Left ventricle myocardium inferior (tissue), 1 donor: ENCODE measurements around the gene ATAD2B. TPM values are rescaled to one million over a fixed set of nuclear protein-coding genes. Genes with fewer than 3 reads are reported as not detected.

Experiments used
- DNase-seq: peaks from one replicate; pipeline ENCODE4 v3.0.0-alpha.2; 2020
- H3K27ac ChIP-seq: fragments of 200-600 bp; replicated peaks from 2 replicates; pipeline ENCODE4 v1.8.0; 2021
- H3K27me3 ChIP-seq: fragments of 200-600 bp; 2 replicates; pipeline ENCODE4 v1.8.0; 2021; ENCODE audit warnings: low read depth
- H3K36me3 ChIP-seq: fragments of 200-600 bp; 2 replicates; pipeline ENCODE4 v1.8.0; 2021
- H3K4me1 ChIP-seq: fragments of 200-600 bp; 2 replicates; pipeline ENCODE4 v1.8.0; 2021
- H3K4me3 ChIP-seq: fragments of 200-600 bp; 2 replicates; pipeline ENCODE4 v1.8.0; 2021; ENCODE audit warnings: mild to moderate bottlenecking, moderate library complexity
- H3K9me3 ChIP-seq: fragments of 200-600 bp; replicated peaks from 2 replicates; pipeline ENCODE4 v1.8.0; 2021
- intact Hi-C: fragments of 100-400 bp; cut with micrococcal nuclease; formaldehyde crosslinking; loops from one replicate; pipeline ENCODE4 v1.11.0; 2022
- total RNA-seq: library from RNA; stranded (reverse); fragmentation: NEBNext Ultra II Directional; extraction: Animal tissue kit (Norgen Biotek cat#: 25700); gene quantifications from one replicate; pipeline ENCODE4 v1.2.1, GENCODE V29; 2021
- TF ChIP-seq, protein P1 (sequence below): fragments of 200-600 bp; IDR thresholded peaks from 2 replicates; pipeline ENCODE4 v1.8.0; 2021; ENCODE audit warnings: antibody characterized with exemption, mild to moderate bottlenecking, borderline replicate concordance
- donor health status: DM: no; HTN: yes; CAD: no; lungs with severe emphysema.

The ATAD2B gene
- total RNA-seq, 1 donor from 2014 or later, result 7.9 TPM

DNA sequence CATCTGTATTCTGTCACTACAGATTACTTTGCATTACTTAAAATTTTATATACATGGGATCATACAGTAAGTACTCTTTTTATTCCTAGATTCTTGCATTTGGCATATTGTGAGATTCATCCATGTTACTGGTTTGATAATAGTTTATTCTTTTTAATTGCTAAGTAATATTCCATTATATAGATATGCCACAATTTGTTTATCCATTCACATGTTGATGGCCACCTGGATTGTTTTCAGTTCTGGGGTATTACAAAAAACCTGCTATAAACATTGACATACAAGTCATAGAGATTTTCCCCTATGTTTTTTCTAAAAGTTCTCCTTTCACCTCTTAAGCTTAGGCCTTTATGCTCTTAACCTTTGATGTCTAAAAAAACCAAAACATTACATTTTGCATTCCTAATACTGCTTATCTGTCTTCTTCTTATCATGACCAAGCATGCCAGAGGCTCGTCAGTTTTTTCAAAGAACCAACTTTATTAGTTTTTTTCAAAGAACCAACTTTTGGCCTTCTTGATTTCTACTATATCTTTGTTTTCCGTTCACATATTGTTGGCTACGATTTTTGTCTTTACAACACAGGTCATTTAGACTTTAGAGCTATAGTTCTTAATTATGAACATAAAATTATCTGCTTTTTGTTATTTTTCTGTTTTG lies 86.9 kb downstream of the ATAD2B start:
- Histone ChIP-seq H3K4me1 (peaks cover 9% of the 10 kb centered on the region), H3K27ac (no peak overlapping the region), H3K9me3 (peaks cover 6% of the 10 kb centered on the region), H3K27me3 (no peaks in the 10 kb centered on the region), H3K4me3 (no peak overlapping the region), H3K36me3 (peaks cover 17% of the 10 kb centered on the region)
- DNase-seq, result no peak
- TF ChIP-seq, protein P1, sequence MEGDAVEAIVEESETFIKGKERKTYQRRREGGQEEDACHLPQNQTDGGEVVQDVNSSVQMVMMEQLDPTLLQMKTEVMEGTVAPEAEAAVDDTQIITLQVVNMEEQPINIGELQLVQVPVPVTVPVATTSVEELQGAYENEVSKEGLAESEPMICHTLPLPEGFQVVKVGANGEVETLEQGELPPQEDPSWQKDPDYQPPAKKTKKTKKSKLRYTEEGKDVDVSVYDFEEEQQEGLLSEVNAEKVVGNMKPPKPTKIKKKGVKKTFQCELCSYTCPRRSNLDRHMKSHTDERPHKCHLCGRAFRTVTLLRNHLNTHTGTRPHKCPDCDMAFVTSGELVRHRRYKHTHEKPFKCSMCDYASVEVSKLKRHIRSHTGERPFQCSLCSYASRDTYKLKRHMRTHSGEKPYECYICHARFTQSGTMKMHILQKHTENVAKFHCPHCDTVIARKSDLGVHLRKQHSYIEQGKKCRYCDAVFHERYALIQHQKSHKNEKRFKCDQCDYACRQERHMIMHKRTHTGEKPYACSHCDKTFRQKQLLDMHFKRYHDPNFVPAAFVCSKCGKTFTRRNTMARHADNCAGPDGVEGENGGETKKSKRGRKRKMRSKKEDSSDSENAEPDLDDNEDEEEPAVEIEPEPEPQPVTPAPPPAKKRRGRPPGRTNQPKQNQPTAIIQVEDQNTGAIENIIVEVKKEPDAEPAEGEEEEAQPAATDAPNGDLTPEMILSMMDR, result no peak
- intact Hi-C loops, result no loop called here

DNA sequence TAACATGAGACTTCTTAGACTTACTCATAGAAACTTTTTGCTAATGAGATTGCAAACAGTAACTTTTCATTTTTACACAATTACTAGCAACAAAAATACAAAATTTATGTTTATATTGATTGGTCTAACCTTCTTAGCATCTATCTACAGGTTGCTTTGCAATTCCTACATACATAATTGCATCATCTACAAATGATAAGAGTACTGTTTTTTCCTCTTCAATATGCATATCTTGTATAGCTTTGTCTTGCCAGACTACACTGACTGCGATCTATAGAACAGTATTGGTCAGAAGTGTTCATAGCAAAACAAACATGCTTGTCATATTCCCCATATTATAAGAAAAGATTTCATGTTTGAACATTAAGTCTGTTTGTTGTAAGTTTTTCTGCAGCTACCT lies 87.9 kb downstream of the ATAD2B start:
- H3K36me3 ChIP-seq, result peaks cover 17% of the 10 kb centered on the region

DNA sequence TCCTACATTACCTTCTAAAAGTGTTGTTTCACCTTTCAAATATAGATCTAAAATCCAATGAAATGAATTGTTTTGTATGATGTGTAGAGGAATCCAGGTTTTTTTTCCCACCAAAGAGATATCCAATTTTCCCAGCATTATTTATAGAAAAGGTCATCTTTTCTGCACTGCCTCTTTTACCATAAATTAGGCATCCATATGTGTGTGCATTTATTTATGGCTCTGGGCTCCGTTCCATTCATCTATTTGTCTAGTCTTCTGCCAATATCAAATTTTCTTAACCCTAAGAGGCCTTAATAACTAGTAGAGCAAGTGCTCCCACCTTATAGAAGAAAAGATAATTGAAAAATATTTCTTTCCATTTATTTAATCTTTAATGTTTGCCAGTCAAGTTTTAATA lies 88.3 kb downstream of the ATAD2B start:
- intact Hi-C loops, result no loop called here
- DNase-seq, result no peak
- TF ChIP-seq, protein P1, result no peak

More for the DNA sequence above, 87.9 kb downstream of the ATAD2B start:
- intact Hi-C loops, result no loop called here
- peaks cover 9% of the 10 kb centered on the region for H3K4me1 ChIP-seq
- TF ChIP-seq, protein P1, result no peak
- H3K27me3 ChIP-seq, result no peaks in the 10 kb centered on the region
- DNase-seq, result no peak
- no peak overlapping the region for H3K27ac ChIP-seq
- no peaks in the 10 kb centered on the region for H3K9me3 ChIP-seq
- no peak overlapping the region for H3K4me3 ChIP-seq

GRCh38 chr2:23837871-23838270 lies 89.1 kb downstream of the ATAD2B start:
- Histone ChIP-seq H3K9me3 (no peaks in the 10 kb centered on the region), H3K4me1 (peaks cover under 1% of the 10 kb centered on the region), H3K4me3 (no peak overlapping the region), H3K27me3 (no peaks in the 10 kb centered on the region), H3K36me3 (peaks cover 17% of the 10 kb centered on the region), H3K27ac (no peak overlapping the region)
- intact Hi-C loops, result no loop called here
- TF ChIP-seq, protein P1, result no peak
- no peak for DNase-seq

More for the DNA sequence above, 88.3 kb downstream of the ATAD2B start:
- H3K9me3 ChIP-seq, result no peaks in the 10 kb centered on the region
- H3K27ac ChIP-seq, result no peak overlapping the region
- H3K27me3 ChIP-seq, result no peaks in the 10 kb centered on the region
- peaks cover 7% of the 10 kb centered on the region for H3K4me1 ChIP-seq
- H3K36me3 ChIP-seq, result peaks cover 17% of the 10 kb centered on the region
- H3K4me3 ChIP-seq, result no peak overlapping the region

- TF ChIP-seq, protein P1, result no peak
- H3K27ac ChIP-seq, result no peak overlapping the region
- H3K4me3 ChIP-seq, result no peak overlapping the region
- peaks cover 17% of the 10 kb centered on the region for H3K36me3 ChIP-seq
- H3K27me3 ChIP-seq, result no peaks in the 10 kb centered on the region
- no peaks in the 10 kb centered on the region for H3K9me3 ChIP-seq
- no peaks in the 10 kb centered on the region for H3K4me1 ChIP-seq
- intact Hi-C loops, result no loop called here
- no peak for DNase-seq
Observed at GRCh38 chr2:23836971-23837565, 89.9 kb downstream of the ATAD2B start.
